Stimulated activated CD8-positive, alpha-beta memory T cell treated with anti-CD3 and anti-CD28 coated beads, Interleukin-7, amount 100 ng/mL, for 1 hour (primary cell): ENCODE measurements around the gene RPL26.
"Not testable (repeated sequence)": the region's sequence is repeated elsewhere in the genome, so short reads cannot be mapped to it uniquely, and the experiment has no call there.

Experiments
- DNase-seq, 2 donors: peaks; one replicate each; pipeline ENCODE4 v3.0.0-alpha.2; 2020; ENCODE audit warnings: low read depth in 2 of 2

RPL26 gene

GRCh38 chr17:8366231-8366630 lies 16.8 kb downstream of the RPL26 start:
- DNase-seq: no peak

- no peak for DNase-seq
Observed at GRCh38 chr17:8365143-8365542, 17.9 kb downstream of the RPL26 start.

- no peak for DNase-seq
Observed at GRCh38 chr17:8362651-8363332, 20.2 kb downstream of the RPL26 start.

DNA sequence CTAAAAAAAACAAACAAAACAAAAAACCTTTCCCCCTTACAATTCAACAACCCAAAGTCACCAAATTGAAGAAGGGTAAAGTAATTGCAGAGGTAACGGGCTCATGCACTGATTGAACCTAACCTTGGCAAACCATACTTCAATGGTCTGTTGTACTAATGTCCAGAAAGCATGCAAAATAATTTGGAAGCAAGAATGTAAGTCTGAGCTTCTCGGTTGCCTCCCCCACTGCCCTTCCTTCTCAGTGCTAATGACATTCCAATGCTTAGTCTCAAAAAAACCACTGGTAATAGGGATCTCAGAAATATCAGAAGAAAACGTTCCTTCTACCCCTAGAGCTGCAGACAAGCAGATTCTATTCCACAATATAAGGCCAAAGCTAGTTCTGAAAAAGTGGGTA lies 22.2 kb downstream of the RPL26 start:
- DNase-seq: no peak

- no peak for DNase-seq
Observed at GRCh38 chr17:8360260-8360659, 22.7 kb downstream of the RPL26 start.

GRCh38 chr17:8359769-8360168 lies 23.2 kb downstream of the RPL26 start:
- DNase-seq: no peak

DNA sequence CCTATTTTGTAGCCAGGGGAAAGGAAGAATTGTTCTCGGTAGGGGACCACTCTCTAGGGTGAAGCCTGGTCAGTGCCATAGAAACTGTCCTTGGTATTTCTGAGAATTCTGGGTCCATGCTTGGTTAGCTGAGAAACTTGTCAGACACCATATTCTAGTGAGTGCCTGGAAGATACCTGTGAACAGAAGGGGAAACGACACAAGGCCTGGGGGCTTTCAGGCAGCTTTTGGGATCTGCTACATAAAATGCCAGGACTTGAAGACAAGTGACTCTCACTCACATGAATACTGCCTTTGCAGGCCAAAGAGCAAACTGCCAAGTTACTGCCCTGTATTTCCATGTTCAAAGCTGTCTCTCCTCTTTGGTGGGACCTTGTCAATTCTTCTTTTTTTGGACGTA lies 25.1 kb downstream of the RPL26 start:
- no peak for DNase-seq

DNA sequence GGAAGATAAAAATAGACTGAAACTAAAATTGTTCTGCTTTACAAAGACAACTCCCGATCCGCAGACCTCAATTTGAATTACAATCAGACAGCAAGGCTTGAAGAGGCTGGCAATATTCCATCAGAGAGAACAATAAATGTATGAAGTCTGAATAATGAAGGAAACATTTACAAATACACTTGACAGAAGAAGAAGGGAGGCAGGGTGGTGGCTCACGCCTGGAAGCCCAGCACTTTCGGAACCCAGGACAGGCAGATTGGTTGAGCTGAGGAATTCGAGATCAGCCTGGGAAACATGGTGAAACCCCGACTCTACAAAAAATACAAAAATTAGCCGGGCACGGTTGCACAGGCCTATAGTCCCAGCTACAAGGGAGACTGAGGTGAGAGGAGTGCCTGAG lies 28.8 kb downstream of the RPL26 start:
- DNase-seq: no peak

GRCh38 chr17:8353736-8354135 lies 29.3 kb downstream of the RPL26 start:
- DNase-seq: no peak

GRCh38 chr17:8350339-8350738 lies 32.7 kb downstream of the RPL26 start:
- no peak for DNase-seq

GRCh38 chr17:8347001-8347400 lies 36.0 kb downstream of the RPL26 start:
- DNase-seq: not testable (repeated sequence)

DNA sequence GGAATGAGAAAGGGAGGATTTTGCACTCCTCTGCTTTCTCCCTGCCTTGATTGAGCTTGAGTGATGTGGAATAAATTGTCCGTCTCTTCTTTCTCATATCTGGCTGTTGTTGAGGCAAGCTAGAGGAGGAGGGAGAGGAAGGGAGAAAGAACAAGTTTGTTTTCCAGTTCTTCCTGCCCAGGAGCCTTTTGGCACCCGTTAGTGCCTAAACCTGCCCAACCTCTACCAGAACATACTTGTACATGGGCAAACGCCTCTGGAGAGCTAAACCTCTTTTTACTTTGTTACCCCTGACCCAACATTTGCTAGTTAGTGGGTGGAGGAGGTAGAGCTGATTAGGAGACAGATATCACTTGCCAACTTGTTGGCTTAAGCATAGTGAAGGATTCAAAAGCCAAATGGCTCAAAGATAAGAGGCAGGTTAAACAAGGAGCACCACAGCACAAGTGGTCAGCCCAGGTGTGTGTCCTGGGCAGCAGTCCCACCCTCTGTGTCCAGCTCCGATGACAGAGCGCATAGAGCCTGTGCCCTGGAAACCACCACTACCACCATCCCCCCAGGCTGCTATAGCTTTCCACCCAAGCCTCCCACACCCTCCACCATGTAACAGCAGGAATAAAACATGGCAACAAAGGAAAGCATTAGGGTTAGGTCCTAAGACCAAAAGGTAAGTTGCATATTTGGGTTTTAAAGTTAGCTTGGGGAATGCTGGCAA lies 36.9 kb downstream of the RPL26 start:
- DNase-seq: no peak

DNA sequence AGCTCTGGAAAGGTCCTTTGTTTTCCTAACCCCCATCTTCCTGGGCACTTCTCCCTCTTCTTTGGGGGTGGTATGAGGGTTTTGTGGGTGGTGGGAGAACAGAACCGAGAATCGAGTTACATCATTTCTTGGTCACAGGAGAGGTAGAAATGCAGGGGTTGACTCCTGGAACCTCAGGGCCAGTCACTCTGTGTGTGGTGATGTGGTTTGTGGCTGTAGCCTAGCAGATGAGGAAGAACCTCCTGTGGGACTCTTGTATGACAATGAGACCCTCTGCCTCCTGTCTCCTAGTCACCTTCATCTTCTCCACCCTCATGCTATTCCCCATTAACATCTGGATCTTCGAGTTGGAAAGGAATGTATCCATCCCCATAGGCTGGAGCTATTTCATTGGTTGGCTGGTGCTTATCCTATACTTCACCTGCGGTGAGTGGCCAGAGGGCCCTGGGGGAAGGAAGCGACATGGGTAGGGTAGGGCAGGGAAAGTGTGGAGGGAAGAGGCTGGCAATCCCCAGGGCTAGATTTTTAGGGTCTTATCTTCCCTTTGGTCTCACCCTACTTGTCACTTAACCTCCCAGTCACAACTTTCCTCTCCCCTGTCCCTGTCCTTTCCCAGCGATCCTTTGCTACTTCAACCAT lies 37.8 kb downstream of the RPL26 start:
- DNase-seq: no peak

- DNase-seq: no peak
Observed at GRCh38 chr17:8341456-8341855, 41.5 kb downstream of the RPL26 start.

GRCh38 chr17:8339540-8339939 lies 43.5 kb downstream of the RPL26 start, which contains the start of gene ODF4:
Gene ODF4, plus strand, starts transcription at chr17:8339840. Its CDS starts 212 bp downstream, at chr17:8340052.
- no peak for DNase-seq

GRCh38 chr17:8338753-8339140 lies 44.2 kb downstream of the RPL26 start:
- no peak for DNase-seq

DNA sequence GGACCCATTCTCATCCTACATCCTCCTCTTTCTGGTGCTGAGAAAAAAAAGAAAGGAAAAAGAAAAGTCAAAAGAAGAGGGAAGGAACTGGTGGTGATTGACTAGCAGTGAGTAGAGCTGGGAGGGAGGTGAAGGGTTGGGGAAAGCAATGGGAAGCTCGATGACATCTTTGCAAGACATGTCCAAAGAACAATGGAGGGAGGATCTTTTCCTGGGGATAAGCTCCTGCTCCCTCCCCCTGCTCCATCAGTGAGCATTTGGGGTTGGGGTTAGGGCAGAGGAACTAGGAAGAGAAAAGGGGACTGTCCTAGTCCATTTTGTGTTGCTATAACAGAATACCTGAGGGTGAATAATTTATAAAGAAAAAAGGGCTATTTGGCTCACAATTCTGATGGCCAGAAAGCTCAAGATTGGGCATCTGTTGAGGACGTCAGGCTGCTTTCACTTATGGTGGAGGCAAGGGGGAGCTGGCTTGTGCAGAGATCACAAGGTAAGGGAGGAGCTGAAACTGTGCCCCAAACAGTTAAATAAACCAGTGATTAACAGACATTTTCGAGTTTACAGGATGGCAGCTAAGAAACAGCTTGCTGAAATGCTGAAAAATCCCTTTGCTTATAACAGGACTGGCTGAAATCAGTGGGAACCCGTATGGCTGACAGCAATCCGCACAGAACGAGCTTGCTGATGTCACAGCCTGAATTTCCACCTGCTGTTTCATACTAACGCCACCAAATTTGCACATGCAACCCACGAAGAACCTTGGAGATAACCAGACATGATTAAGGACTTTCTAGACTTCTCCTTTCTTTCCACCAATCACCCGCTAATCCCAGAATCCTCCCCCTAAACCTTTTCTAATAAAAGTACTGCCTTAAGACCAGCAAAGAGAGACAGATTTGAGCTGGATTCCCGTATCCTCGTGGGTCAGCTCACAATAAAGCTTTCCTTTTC lies 44.9 kb downstream of the RPL26 start:
- no peak for DNase-seq

- no peak for DNase-seq
Observed at GRCh38 chr17:8333281-8333680, 49.7 kb downstream of the RPL26 start.

DNA sequence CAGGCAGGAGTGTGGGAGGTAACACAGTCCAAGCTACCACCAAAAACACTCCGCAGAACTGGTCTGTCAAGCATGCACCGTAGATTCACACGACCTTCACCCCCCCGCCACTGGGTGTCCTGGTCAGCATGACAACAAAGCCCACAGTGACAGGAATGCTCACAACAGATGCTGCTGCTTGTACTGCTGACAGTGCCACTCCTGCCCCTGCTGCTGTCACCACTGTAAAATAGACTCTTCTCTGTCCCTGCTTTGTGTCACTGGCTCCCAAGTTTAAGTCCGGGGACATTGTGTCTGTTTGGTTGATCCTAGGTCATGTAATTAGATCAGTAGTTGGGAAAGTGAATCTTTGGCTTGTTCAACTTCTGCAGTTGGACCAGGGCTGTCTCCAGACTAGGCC lies 50.3 kb downstream of the RPL26 start:
- DNase-seq: no peak

DNA sequence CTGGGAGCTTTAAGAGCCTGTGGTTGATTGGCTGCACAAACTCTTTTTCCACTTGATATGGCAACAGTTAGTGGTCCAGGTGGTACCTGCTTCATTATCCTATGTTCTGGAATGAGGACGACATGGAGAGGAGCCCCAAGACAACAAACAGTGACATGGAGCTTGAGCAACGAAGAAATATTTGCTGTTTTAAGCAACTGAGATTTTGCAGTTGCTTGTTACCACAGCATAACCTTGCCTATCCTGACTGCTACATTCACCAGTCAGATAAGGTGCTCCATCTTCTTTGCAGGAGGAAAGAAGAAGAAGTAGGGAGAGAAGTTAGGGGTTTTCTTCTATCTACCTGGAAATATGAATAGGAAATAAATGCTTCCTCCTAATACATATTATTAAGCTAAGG lies 50.9 kb downstream of the RPL26 start:
- DNase-seq: no peak
